Neural cell (in vitro differentiated cells): ENCODE measurements around the gene GNB1. TPM values are rescaled to one million over a fixed set of nuclear protein-coding genes. Genes with fewer than 3 reads are reported as not detected.

Source experiments
- H2AFZ ChIP-seq: fragments of 200-600, 300-800 bp; sonication (generic), shearing (Covaris generic); 2 replicates; pipeline ENCODE4 v1.6.0; 2014; ENCODE audit warnings: low read depth, mild to moderate bottlenecking, antibody characterized with exemption, low read length, moderate library complexity
- H3F3A ChIP-seq: fragments of 200-600 bp; shearing (Covaris generic); 2 replicates; pipeline ENCODE4 v1.6.1; 2016; ENCODE audit warnings: mild to moderate bottlenecking, moderate library complexity, mixed read lengths, antibody characterized with exemption, low read length; ENCODE audit not compliant: insufficient read depth, poor library complexity, severe bottlenecking
- H3K27ac ChIP-seq: fragments of 200-600, 300-800 bp; sonication (generic), shearing (Covaris generic); 2 replicates; pipeline ENCODE4 v1.5.1; 2014; ENCODE audit warnings: mild to moderate bottlenecking, low read length, moderate library complexity
- H3K27me3 ChIP-seq: fragments of 300-800, 200-600 bp; sonication (generic), shearing (Covaris generic); 2 replicates; pipeline ENCODE4 v1.6.0; 2014; ENCODE audit warnings: mild to moderate bottlenecking, low read depth, low read length, moderate library complexity; ENCODE audit not compliant: insufficient read depth
- H3K36me3 ChIP-seq: fragments of 300-800, 200-600 bp; sonication (generic), shearing (Covaris generic); 2 replicates; pipeline ENCODE4 v1.5.1; 2014; ENCODE audit warnings: mild to moderate bottlenecking, antibody characterized with exemption, low read length, moderate library complexity; ENCODE audit not compliant: insufficient read depth
- H3K4me2 ChIP-seq: fragments of 300-800, 200-600 bp; sonication (generic), shearing (Covaris generic); 2 replicates; pipeline ENCODE4 v1.6.0; 2014; ENCODE audit warnings: mild to moderate bottlenecking, low read length
- H3K4me3 ChIP-seq: fragments of 300-800, 200-600 bp; sonication (generic), shearing (Covaris generic); 2 replicates; pipeline ENCODE4 v1.5.1; 2014; ENCODE audit warnings: mild to moderate bottlenecking, low read length, moderate library complexity
- H3K79me2 ChIP-seq: fragments of 200-600 bp; shearing (Covaris generic); replicated peaks from 2 replicates; pipeline ENCODE4 v1.6.0; 2014; ENCODE audit warnings: mild to moderate bottlenecking, low read length, moderate library complexity; ENCODE audit not compliant: insufficient read depth
- H3K9ac ChIP-seq: fragments of 300-800, 200-600 bp; sonication (generic), shearing (Covaris generic); 2 replicates; pipeline ENCODE4 v1.6.1; 2016; ENCODE audit warnings: mild to moderate bottlenecking, low read length, mixed read lengths
- H3K9me2 ChIP-seq: fragments of 200-600 bp; shearing (Covaris generic); 2 replicates; pipeline ENCODE4 v1.6.1; 2016; ENCODE audit warnings: mild to moderate bottlenecking, low read length, mixed read lengths; ENCODE audit not compliant: insufficient read depth
- H3K9me3 ChIP-seq: fragments of 200-600, 300-800 bp; sonication (generic), shearing (Covaris generic); 2 replicates; pipeline ENCODE4 v1.6.1; 2016; ENCODE audit warnings: mild to moderate bottlenecking, mixed run types, low read length, moderate library complexity, mixed read lengths
- H4K20me1 ChIP-seq: fragments of 200-600 bp; shearing (Covaris generic); 2 replicates; pipeline ENCODE4 v1.6.1; 2016; ENCODE audit warnings: mild to moderate bottlenecking, mixed run types; ENCODE audit not compliant: insufficient read depth
- CTCF ChIP-seq: fragments of 450-650 bp; IDR thresholded peaks from 2 replicates; pipeline ENCODE4 v1.5.1; 2014; ENCODE audit warnings: antibody characterized with exemption, mild to moderate bottlenecking, moderate library complexity; ENCODE audit not compliant: poor library complexity, severe bottlenecking
- EP300 ChIP-seq: fragments of 450-650 bp; conservative IDR thresholded peaks from 2 replicates; pipeline ENCODE4 v1.6.1; 2014; ENCODE audit warnings: antibody characterized with exemption, mild to moderate bottlenecking, moderate library complexity; ENCODE audit not compliant: poor library complexity, severe bottlenecking
- EZH2 ChIP-seq: fragments of 200-600, 300-800 bp; shearing (Covaris generic), sonication (generic); IDR thresholded peaks from 2 replicates; pipeline ENCODE4 v1.6.1; 2014; ENCODE audit warnings: antibody characterized with exemption, low read length, borderline replicate concordance, mild to moderate bottlenecking; ENCODE audit not compliant: insufficient read depth, poor library complexity, severe bottlenecking
- MXI1 ChIP-seq: fragments of 450-650 bp; conservative IDR thresholded peaks from 2 replicates; pipeline ENCODE4 v1.6.1; 2014; ENCODE audit warnings: antibody characterized with exemption, mild to moderate bottlenecking; ENCODE audit not compliant: poor library complexity, severe bottlenecking
- POLR2AphosphoS5 ChIP-seq: IDR thresholded peaks from 2 replicates; pipeline ENCODE4 v1.6.1; 2012
- RAD21 ChIP-seq: fragments of 450-650 bp; conservative IDR thresholded peaks from 2 replicates; pipeline ENCODE4 v1.6.1; 2014; ENCODE audit warnings: antibody characterized with exemption, mild to moderate bottlenecking, moderate library complexity
- REST ChIP-seq: IDR thresholded peaks from 2 replicates; pipeline ENCODE4 v1.6.1; 2012; ENCODE audit warnings: borderline replicate concordance
- SMC3 ChIP-seq: fragments of 450-650 bp; conservative IDR thresholded peaks from 2 replicates; pipeline ENCODE4 v1.6.1; 2014; ENCODE audit warnings: antibody characterized with exemption, mild to moderate bottlenecking, moderate library complexity; ENCODE audit not compliant: poor library complexity
- TAF1 ChIP-seq: IDR thresholded peaks from 2 replicates; pipeline ENCODE4 v1.6.1; 2012; ENCODE audit warnings: low read depth
- polyA plus RNA-seq: library from polyadenylated mRNA; depleted of rRNA; stranded (reverse); fragments of >200 nt; gene quantifications from 2 replicates; pipeline ENCODE4 v1.2.3, GENCODE V29; 2014

GNB1 gene
- polyA plus RNA-seq, 1 donor from 2014 or later: 325 TPM

- no peak for TF ChIP-seq EZH2
- no peak for TF ChIP-seq EP300
- no peak for TF ChIP-seq REST
- TF ChIP-seq CTCF: no peak
- no peak for TF ChIP-seq SMC3
- TF ChIP-seq RAD21: no peak
- TF ChIP-seq POLR2AphosphoS5: no peak
- TF ChIP-seq TAF1: no peak
- Histone ChIP-seq H3K36me3 (no peaks in the 10 kb centered on the region), H3K4me3 (peak overlapping the region; percentile 96), H3K79me2 (peaks cover 16% of the 10 kb centered on the region), H2AFZ (no peak overlapping the region), H3K27ac (no peak overlapping the region), H3K27me3 (peaks cover 2% of the 10 kb centered on the region), H3K4me2 (peak overlapping the region; percentile 41), H3K9me2 (no peaks in the 10 kb centered on the region), H3F3A (no peaks in the 10 kb centered on the region), H3K9ac (peak overlapping the region; percentile 70), H4K20me1 (no peaks in the 10 kb centered on the region), H3K9me3 (no peaks in the 10 kb centered on the region)
These were observed 113.3 kb downstream of the GNB1 start for GRCh38 chr1:1777583-1777899.

GRCh38 chr1:1776672-1777582 is 114.0 kb downstream of the GNB1 start:
- no peaks in the 10 kb centered on the region for H3K9me3 ChIP-seq
- H3K36me3 ChIP-seq: no peaks in the 10 kb centered on the region
- no peaks in the 10 kb centered on the region for H3F3A ChIP-seq
- TF ChIP-seq REST (no peak), CTCF (no peak), TAF1 (no peak), MXI1 (no peak), RAD21 (no peak), SMC3 (no peak), POLR2AphosphoS5 (no peak), EP300 (no peak), EZH2 (no peak)
- H3K4me2 ChIP-seq: peak overlapping the region; percentile 41
- peaks cover 16% of the 10 kb centered on the region for H3K79me2 ChIP-seq
- peak overlapping the region; percentile 96 for H3K4me3 ChIP-seq
- no peak overlapping the region for H3K27ac ChIP-seq
- H3K9me2 ChIP-seq: no peaks in the 10 kb centered on the region
- peaks cover 2% of the 10 kb centered on the region for H3K27me3 ChIP-seq
- H2AFZ ChIP-seq: no peak overlapping the region
- H4K20me1 ChIP-seq: no peaks in the 10 kb centered on the region
- H3K9ac ChIP-seq: peak overlapping the region; percentile 70
